GM10248 (cell line): Measurements from ENCODE around the gene FIG4.

Experiments used
- CTCF ChIA-PET: fragments of 300-600 bp; sonication (Branson Sonifier 250); formaldehyde crosslinking; extraction: SDS; loops from one replicate; lab custom pipeline; 2021; ENCODE audit warnings: antibody characterized with exemption; lab: Yijun Ruan, JAX
- POLR2A ChIA-PET: fragments of 350-650 bp; sonication (Branson Sonifier 250); formaldehyde crosslinking; extraction: SDS; loops from one replicate; lab custom pipeline; 2020; ENCODE audit warnings: antibody characterized with exemption; lab: Yijun Ruan, JAX
- DNase-seq: peaks from one replicate; pipeline ENCODE4 v3.0.0; 2012; ENCODE audit errors: extremely low spot score
- TF ChIP-seq, protein P1 (sequence below): IDR thresholded peaks from 2 replicates; pipeline ENCODE4 v1.5.1; 2012; ENCODE audit warnings: mild to moderate bottlenecking, low read depth; ENCODE audit errors: extremely low read depth, missing control alignments, control extremely low read depth

Gene FIG4

DNA sequence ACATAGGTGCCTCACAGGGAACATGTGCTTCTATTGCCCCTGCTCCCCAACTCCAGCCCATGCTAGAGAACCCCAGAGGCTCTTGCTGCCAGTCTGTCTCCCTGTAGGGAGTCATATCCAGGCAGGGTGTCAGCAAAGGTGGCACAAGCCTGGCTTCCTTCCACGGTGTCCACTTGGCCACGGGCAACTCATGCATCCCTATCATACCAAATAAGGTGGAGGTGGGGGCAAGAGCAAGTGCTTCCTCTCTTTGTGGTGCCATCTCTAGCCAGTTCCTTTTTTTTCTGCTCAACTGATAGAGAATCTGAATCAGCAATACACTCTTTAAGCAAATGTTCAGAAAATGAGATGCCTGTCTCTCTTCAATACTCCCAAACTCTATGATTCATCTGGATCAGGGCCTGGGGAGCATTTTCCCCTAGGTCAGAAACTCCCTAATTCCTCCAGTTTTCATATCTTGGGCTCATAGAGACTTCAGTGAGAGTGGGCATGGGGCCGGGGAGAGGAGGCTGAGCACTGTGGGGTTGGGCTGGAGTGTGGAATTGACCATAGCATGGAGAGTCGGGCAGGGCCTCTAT lies 182.0 kb downstream of the FIG4 start:
- TF ChIP-seq, protein P1, sequence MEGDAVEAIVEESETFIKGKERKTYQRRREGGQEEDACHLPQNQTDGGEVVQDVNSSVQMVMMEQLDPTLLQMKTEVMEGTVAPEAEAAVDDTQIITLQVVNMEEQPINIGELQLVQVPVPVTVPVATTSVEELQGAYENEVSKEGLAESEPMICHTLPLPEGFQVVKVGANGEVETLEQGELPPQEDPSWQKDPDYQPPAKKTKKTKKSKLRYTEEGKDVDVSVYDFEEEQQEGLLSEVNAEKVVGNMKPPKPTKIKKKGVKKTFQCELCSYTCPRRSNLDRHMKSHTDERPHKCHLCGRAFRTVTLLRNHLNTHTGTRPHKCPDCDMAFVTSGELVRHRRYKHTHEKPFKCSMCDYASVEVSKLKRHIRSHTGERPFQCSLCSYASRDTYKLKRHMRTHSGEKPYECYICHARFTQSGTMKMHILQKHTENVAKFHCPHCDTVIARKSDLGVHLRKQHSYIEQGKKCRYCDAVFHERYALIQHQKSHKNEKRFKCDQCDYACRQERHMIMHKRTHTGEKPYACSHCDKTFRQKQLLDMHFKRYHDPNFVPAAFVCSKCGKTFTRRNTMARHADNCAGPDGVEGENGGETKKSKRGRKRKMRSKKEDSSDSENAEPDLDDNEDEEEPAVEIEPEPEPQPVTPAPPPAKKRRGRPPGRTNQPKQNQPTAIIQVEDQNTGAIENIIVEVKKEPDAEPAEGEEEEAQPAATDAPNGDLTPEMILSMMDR = no peak
- DNase-seq = no peak
- CTCF ChIA-PET = no interaction called here
- POLR2A ChIA-PET = no interaction called here

DNA sequence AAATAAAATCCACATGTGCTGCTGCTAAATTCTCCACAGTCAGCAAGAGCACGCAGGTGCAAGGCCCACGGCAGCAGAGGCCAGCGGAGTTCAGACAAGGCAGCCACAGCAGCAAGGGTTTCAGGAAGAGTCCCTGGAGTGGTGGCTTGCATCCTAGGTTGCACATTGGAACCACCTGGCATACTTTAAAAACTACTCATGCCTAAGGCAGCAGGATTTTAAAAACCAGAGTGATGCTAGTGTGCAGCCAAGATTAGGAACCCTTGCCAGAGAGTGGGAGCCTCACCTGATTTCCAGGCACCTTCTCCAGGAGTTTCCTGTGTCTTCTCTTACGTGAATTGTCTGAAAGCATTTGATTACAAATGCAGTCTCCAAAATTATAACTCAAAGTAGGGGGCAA lies 183.0 kb downstream of the FIG4 start:
- POLR2A ChIA-PET = interaction anchor here (0.6 kb wide), 1 partner anchor 1681 kb away, joined by 4 read pairs; no protein-coding TSS in a partner anchor
- DNase-seq = no peak
- CTCF ChIA-PET = no interaction called here
- TF ChIP-seq, protein P1 = no peak

DNA sequence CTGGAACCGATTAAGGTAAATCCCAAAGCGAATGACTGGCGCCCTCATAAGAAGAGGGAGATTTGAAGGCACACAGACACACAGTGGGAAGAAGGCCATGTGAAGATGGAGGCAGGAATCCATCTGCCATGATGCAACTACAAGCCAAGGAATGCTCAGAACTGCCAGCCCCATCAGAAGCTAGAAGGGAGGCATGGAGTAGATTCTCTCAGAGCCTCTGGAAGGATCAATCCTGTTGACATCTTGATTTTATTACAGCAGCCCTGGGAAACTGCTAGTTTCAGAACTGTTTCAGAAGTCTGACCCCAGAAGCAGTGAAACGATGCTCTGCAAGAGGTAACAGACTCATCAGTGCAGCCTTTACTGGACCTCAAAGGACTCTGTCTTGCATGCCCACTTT lies 183.5 kb downstream of the FIG4 start:
- TF ChIP-seq, protein P1 = no peak
- ChIA-PET POLR2A (interaction anchor here (0.6 kb wide), 1 partner anchor 1682 kb away, joined by 4 read pairs; no protein-coding TSS in a partner anchor), CTCF (interaction anchor here (1.7 to 2.1 kb wide), 2 partner anchors 10 to 14 kb away, joined by 5 to 6 read pairs; no protein-coding TSS in a partner anchor)
- no peak for DNase-seq
